Activated CD8-positive, alpha-beta memory T cell treated with anti-CD3 and anti-CD28 coated beads for 48 hours (primary cell): ENCODE data around the gene FBXO22.
"Not testable (repeated sequence)": the region's sequence is repeated elsewhere in the genome, so short reads cannot be mapped to it uniquely, and the experiment has no call there.

Source experiments
- DNase-seq, 3 experiments: peaks; one replicate each; pipeline ENCODE4 v3.0.0-alpha.2; 2020; ENCODE audit warnings: low read depth in 2 of 3, low spot score in 2 of 3

Gene FBXO22

GRCh38 chr15:75903331-75904239, at the start of gene FBXO22:
Gene FBXO22 (plus strand): TSS chr15:75903878. CDS start chr15:75903964, 86 bp downstream.
- peak; percentile 74 to 82 (median 79) for DNase-seq

DNA sequence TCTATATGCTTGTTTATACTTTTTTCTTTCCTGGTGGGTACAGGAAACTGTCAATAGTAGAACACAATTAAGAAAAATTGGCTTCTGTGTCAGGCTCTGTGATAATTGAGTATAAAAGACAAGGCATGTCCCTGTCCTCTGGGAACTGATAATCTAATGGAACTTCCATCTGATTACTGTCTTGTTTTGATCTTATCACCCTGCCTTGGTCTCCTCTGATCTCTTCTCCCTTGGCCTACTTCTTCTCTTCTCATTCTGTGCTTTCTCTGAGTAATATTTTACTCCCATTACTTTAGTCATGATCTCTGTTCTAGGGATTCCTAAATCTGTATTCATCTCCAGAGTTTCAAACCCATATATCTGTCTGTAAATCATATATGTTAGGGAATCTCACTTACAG, 45.8 kb upstream of the FBXO22 start:
- DNase-seq: no peak

GRCh38 chr15:75861750-75862402, 41.8 kb upstream of the FBXO22 start:
- no peak for DNase-seq

DNA sequence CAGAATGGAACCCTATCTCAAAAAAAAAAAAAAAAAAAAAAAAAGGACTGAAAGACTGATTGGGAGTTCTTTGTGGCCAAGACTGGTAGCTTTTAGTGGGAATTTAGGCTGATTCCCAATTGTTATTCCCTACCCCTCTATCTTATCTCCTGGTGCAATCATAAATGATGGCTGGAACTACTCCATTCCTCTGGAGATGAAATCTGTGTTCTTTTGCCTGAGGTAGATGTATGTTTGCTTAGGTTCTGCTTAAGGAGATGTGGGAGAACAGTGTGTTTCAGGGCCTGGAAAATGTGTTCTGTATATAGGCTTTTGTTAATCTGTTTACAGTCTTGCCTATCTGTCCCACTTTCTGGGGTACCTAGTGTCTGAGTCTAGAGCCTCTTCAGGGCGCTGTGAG, 40.9 kb upstream of the FBXO22 start:
- no peak for DNase-seq

- DNase-seq: no peak
Observed at GRCh38 chr15:75864213-75865059, 39.2 kb upstream of the FBXO22 start.

- DNase-seq: not testable (repeated sequence)
Observed at GRCh38 chr15:75866045-75866444, 37.6 kb upstream of the FBXO22 start.

DNA sequence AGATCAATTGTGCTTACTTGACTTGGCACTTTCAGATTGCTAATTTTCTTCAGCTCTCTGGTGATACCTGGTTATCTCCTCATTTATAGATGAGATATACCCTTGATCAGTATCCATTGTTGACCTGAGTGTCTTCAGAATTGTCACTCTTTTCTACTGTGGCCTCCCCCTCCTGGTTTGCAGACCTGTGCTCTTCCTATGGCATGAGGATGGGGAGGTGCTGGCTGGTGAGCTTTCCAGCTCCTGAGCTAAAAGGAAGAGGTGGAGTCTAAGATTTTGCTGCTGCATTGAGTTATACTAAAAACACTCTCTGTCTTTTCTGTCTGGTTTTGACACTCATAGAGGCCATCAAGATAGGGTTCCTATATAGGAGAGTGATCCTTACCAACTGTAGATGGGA, 36.8 kb upstream of the FBXO22 start:
- DNase-seq: no peak

GRCh38 chr15:75867449-75867848, 36.2 kb upstream of the FBXO22 start:
- DNase-seq: no peak

DNA sequence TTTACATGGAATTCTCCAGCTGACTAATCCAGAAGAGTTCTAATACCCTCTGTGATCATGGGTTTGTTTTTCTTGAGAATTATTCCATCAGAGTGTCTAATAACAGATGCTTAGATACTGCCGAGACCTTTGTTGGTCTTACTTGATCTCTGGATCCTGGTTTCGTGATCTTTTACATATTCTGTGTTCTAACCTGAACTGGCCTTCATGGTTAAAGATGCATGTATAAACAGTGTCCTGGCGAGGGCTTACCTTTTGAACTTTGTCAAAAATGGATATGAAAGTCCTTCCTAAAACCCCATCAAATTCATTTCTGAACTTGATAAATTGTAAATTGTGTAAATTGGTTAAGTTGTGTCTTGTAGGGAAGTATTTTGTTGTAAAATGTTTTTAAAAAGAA, 35.7 kb upstream of the FBXO22 start:
- no peak for DNase-seq

DNA sequence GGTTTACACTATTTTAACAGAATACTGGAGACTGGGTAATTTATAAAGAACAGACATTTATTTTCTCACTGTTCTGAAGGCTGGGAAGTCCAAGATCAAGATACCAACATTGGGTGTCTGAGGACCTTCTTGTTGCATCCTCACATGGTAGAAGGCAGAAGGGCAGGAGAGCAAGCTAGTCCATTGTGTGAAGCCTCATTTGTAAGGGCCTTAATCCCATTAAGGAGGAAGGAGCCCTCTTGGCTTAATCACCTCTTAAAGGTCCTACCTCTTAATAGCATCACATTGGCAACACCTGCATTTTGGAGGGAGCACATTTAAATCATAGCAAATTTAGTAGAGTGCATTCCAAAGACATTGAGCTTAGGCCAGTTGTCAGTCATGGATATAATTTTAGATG, 34.2 kb upstream of the FBXO22 start:
- no peak for DNase-seq

- not testable (repeated sequence) for DNase-seq
Observed at GRCh38 chr15:75871589-75871988, 32.1 kb upstream of the FBXO22 start.

DNA sequence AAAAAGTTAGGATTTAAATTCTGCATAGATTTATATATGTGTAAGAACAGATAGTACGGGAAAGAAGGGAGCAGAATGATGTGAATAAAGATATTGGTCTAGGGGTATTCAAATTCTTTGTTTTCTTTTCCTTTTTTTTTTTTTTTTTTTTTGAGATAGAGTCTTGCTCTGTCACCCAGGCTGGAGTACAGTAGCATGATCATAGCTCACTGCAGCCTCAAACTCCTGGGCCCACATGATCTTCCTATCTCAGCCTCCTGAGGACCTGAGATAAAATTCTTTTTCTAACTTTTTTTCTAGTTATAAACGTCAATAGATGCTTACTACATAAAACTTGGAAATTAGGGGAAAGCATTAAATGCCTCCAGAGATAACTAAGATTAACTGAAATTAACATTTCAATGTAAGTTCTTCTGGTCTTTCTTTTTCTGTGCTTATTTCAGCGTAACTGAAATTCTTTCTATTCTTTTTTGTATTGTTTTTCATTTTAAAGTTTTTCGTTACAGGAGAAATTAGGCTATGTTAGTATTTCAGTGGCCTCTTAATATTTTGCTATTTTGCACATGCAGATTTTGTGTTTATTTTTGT, 31.2 kb upstream of the FBXO22 start:
- DNase-seq: no peak

DNA sequence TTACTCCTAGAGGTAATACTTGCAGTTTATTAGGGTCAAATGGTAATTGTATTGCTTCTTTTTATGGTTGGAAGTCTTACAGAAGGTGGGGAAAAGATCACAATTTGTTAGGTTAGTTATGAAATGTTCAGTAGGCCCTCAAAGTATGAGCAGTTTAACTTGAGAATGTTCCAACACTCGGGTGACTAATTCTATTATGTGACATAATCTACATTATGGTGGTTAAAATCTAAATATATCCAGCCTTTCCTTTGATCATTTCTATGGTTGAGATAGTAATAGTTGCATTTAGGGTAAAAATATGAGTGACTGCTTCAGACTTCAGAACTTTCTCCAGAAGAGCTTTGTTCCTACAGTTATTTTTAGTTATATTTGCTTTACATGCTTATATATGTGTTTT, 19.6 kb upstream of the FBXO22 start:
- DNase-seq: no peak

DNA sequence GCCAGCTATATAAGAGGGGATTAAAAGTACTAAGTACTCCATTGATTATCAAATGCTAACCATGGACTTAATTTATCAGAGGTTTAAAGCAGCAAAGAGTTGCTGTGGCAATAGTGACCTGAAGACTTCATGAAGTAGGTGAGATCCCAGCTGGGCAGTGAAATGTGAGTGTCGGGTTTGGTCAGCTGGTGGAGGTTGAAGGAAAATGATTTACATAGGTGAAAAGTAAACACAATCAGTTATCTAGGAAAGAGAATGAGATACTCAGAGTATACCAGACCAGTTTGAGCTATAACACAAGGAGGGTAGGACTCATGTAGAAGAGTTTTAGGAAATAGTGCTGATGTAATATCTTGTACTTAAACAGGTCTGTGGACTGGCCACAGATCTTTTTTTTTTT, 16.5 kb upstream of the FBXO22 start:
- no peak for DNase-seq

- DNase-seq: no peak
Observed at GRCh38 chr15:75891895-75892294, 11.8 kb upstream of the FBXO22 start.

DNA sequence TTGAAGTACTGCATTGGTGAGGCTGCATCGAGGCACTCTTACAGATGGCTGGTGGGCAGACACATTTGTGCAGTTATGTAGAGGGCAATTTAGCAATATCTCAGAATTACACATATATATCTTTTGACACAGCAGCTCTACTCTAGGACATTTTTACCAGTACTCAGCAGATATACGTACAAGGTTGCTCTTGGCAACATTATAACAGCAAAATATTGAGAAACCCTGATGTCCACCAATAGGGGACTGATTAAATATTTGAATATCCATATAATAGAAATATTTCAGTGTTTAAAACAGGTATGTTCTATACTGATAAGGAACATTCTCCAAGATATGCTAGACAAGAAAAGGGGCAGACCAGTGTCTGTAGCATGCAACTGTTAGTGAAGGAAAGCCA, 7.9 kb upstream of the FBXO22 start:
- no peak for DNase-seq

DNA sequence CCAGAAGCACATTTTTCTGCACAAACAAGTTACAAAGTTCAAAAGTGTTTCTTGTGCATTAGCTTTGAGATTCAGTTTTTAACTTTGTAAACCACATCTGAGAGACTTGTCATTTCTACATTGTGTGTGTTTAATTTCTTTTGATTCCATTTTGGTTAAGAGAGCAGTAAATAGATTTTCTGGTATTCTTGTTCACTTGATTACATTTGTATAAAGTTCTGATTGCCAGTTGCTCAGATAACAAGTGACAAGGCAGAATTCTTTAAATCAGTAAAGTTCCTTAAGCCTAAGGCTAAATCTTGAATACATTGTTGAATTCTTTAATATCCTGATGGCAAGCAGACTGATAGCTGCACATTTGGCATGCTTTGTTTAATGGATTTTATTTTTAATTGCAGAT, 3.1 kb upstream of the FBXO22 start:
- DNase-seq: no peak

- DNase-seq: no peak
Observed at GRCh38 chr15:75902129-75902557, 1.5 kb upstream of the FBXO22 start.

GRCh38 chr15:75905231-75905630, 1.6 kb downstream of the FBXO22 start:
- no peak for DNase-seq

GRCh38 chr15:75910355-75910754, 6.7 kb downstream of the FBXO22 start:
- not testable (repeated sequence) for DNase-seq

GRCh38 chr15:75916978-75917377, 13.3 kb downstream of the FBXO22 start:
- DNase-seq: no peak
